WTC11 (cell line): ENCODE measurements around the gene FBXO24.

Experiments
- ETV6 ChIP-seq: sonication (generic); formaldehyde crosslinking; IDR thresholded peaks from 2 replicates; pipeline ENCODE4 v1.8.1; 2022; ENCODE audit warnings: mild to moderate bottlenecking, missing genetic modification reagents
- IRF2 ChIP-seq: sonication (generic); formaldehyde crosslinking; IDR thresholded peaks from 2 replicates; pipeline ENCODE4 v1.8.0; 2022; ENCODE audit warnings: low read depth, missing genetic modification reagents, borderline replicate concordance
- SP1 ChIP-seq: sonication (generic); formaldehyde crosslinking; conservative IDR thresholded peaks from 2 replicates; pipeline ENCODE4 v1.8.1; 2022; ENCODE audit warnings: missing genetic modification reagents
- TCF7 ChIP-seq: sonication (generic); formaldehyde crosslinking; IDR thresholded peaks from 2 replicates; pipeline ENCODE4 v1.8.0; 2022; ENCODE audit warnings: mild to moderate bottlenecking, low read depth, missing genetic modification reagents, moderate library complexity
- TP53 ChIP-seq: sonication (generic); formaldehyde crosslinking; IDR thresholded peaks from 2 replicates; pipeline ENCODE4 v1.8.1; 2023; ENCODE audit warnings: mild to moderate bottlenecking, missing genetic modification reagents
- ZNF416 ChIP-seq: fragments of 250-450 bp; sonication (Bioruptor Pico); IDR thresholded peaks from 2 replicates; pipeline ENCODE4 v1.9.0; 2021; ENCODE audit warnings: mild to moderate bottlenecking, inconsistent platforms
- TF ChIP-seq, protein P1 (sequence below): sonication (generic); formaldehyde crosslinking; IDR thresholded peaks from 2 replicates; pipeline ENCODE4 v1.8.0; 2022; ENCODE audit warnings: mild to moderate bottlenecking, missing genetic modification reagents
- TF ChIP-seq, protein P2 (sequence below): sonication (generic); formaldehyde crosslinking; IDR thresholded peaks from 2 replicates; pipeline ENCODE4 v1.8.1; 2023; ENCODE audit warnings: mild to moderate bottlenecking, missing genetic modification reagents, moderate library complexity
- TF ChIP-seq, protein P3 (sequence below): sonication (generic); formaldehyde crosslinking; IDR thresholded peaks from 2 replicates; pipeline ENCODE4 v1.8.1; 2023; ENCODE audit warnings: mild to moderate bottlenecking, missing genetic modification reagents
- TF ChIP-seq, protein P4 (sequence below): fragments of 200-600 bp; IDR thresholded peaks from 2 replicates; pipeline ENCODE4 v1.8.0; 2022; ENCODE audit warnings: antibody characterized with exemption
- TF ChIP-seq, protein P5 (sequence below): sonication (generic); formaldehyde crosslinking; conservative IDR thresholded peaks from 2 replicates; pipeline ENCODE4 v1.8.1; 2022; ENCODE audit warnings: mild to moderate bottlenecking, missing genetic modification reagents

DNA sequence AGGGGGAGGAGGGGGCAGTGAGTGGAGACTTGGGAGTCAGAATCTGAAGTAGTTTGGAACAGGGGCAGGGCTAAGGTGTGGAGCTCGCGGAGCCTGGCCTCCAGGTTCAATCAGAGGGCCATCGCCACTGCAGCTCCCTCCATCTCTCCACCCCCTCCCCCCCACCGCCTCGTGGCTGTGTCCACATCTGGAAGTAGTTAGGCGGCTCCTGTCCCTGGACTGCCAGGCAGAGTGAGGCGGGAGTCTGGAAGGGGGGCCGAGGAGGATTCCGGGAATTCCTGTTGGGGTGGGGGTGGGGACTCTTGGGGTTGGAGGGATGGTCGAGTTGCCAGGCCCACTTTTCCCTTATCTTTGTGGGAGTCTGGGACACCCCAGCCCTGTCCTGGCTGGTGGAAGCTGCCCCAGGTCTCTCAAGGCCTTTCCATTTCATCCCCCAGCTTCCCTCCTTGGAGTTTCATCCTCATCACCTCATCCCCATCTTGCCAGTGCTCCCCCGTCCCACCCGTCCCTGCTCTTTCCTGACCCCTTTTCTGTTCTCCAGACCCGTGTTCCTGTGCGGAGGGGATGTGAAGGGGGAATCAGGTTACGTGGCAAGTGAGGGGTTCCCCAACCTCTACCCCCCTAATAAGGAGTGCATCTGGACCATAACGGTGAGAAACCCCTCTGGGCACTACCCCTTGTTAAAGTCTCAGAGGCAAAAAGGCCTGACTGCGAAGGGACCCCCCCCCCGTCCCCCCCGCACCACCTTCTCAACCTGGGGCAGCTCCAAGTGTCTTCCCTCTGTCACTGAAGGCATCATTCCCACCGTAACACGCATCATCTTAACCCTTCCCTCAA lies 17.0 kb downstream of the FBXO24 start:
- no peak for TF ChIP-seq ZNF416 (CRISPR knock-in tag)
- TF ChIP-seq, protein P1, sequence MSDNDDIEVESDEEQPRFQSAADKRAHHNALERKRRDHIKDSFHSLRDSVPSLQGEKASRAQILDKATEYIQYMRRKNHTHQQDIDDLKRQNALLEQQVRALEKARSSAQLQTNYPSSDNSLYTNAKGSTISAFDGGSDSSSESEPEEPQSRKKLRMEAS (CRISPR knock-in tag), result peak; percentile 54; the same call in 1 of the 2 replicates
- TF ChIP-seq TCF7 (CRISPR knock-in tag), result no peak
- TF ChIP-seq, protein P2, sequence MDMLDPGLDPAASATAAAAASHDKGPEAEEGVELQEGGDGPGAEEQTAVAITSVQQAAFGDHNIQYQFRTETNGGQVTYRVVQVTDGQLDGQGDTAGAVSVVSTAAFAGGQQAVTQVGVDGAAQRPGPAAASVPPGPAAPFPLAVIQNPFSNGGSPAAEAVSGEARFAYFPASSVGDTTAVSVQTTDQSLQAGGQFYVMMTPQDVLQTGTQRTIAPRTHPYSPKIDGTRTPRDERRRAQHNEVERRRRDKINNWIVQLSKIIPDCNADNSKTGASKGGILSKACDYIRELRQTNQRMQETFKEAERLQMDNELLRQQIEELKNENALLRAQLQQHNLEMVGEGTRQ (CRISPR knock-in tag), result no peak
- TF ChIP-seq IRF2 (CRISPR knock-in tag), result no peak
- TF ChIP-seq, protein P3, sequence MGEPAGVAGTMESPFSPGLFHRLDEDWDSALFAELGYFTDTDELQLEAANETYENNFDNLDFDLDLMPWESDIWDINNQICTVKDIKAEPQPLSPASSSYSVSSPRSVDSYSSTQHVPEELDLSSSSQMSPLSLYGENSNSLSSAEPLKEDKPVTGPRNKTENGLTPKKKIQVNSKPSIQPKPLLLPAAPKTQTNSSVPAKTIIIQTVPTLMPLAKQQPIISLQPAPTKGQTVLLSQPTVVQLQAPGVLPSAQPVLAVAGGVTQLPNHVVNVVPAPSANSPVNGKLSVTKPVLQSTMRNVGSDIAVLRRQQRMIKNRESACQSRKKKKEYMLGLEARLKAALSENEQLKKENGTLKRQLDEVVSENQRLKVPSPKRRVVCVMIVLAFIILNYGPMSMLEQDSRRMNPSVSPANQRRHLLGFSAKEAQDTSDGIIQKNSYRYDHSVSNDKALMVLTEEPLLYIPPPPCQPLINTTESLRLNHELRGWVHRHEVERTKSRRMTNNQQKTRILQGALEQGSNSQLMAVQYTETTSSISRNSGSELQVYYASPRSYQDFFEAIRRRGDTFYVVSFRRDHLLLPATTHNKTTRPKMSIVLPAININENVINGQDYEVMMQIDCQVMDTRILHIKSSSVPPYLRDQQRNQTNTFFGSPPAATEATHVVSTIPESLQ (CRISPR knock-in tag), result no peak
- no peak for TF ChIP-seq SP1
- TF ChIP-seq, protein P4, sequence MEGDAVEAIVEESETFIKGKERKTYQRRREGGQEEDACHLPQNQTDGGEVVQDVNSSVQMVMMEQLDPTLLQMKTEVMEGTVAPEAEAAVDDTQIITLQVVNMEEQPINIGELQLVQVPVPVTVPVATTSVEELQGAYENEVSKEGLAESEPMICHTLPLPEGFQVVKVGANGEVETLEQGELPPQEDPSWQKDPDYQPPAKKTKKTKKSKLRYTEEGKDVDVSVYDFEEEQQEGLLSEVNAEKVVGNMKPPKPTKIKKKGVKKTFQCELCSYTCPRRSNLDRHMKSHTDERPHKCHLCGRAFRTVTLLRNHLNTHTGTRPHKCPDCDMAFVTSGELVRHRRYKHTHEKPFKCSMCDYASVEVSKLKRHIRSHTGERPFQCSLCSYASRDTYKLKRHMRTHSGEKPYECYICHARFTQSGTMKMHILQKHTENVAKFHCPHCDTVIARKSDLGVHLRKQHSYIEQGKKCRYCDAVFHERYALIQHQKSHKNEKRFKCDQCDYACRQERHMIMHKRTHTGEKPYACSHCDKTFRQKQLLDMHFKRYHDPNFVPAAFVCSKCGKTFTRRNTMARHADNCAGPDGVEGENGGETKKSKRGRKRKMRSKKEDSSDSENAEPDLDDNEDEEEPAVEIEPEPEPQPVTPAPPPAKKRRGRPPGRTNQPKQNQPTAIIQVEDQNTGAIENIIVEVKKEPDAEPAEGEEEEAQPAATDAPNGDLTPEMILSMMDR, result no peak
- TF ChIP-seq ETV6, result 0 out of 2 replicates have a peak, but pooled peaks have one; percentile 23
- TF ChIP-seq, protein P5, sequence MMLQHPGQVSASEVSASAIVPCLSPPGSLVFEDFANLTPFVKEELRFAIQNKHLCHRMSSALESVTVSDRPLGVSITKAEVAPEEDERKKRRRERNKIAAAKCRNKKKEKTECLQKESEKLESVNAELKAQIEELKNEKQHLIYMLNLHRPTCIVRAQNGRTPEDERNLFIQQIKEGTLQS (CRISPR knock-in tag), result no peak
- TF ChIP-seq TP53 (CRISPR knock-in tag), result no peak
